Mesodermal cell (in vitro differentiated cells): ENCODE data around the gene NUDT14.
A peak's percentile ranks its signal among the peaks of the same experiment; 100 is the strongest.

Experiments
- H3K27ac ChIP-seq: 2 replicates; pipeline ENCODE4 v1.7.0; 2013; ENCODE audit warnings: mild to moderate bottlenecking, low read depth, low read length, moderate library complexity; ENCODE audit not compliant: severe bottlenecking
- H3K36me3 ChIP-seq: 2 replicates; pipeline ENCODE4 v1.7.1; 2013; ENCODE audit warnings: mild to moderate bottlenecking, low read length, moderate library complexity; ENCODE audit not compliant: control insufficient read depth, insufficient read depth
- H3K4me1 ChIP-seq: one replicate; pipeline ENCODE4 v1.7.1; 2013; ENCODE audit warnings: mild to moderate bottlenecking, low read length; ENCODE audit not compliant: insufficient read depth, control insufficient read depth, poor library complexity, severe bottlenecking
- H3K4me3 ChIP-seq: 2 replicates; pipeline ENCODE4 v1.7.0; 2013; ENCODE audit warnings: low read length, control low read depth, mild to moderate bottlenecking; ENCODE audit not compliant: insufficient read depth, poor library complexity, severe bottlenecking; ENCODE audit errors: extremely low read depth
- H3K9me3 ChIP-seq: 2 replicates; pipeline ENCODE4 v1.7.1; 2013; ENCODE audit warnings: mild to moderate bottlenecking, low read length, moderate library complexity; ENCODE audit not compliant: control insufficient read depth
- WGBS, 2 experiments: methylation state at CpG; one replicate each; pipeline ENCODE4 v1.1.5; 2013; ENCODE audit warnings: missing lambda C conversion rate in 2 of 2; ENCODE audit not compliant: insufficient coverage in 2 of 2; 5-methylcytosine and 5-hydroxymethylcytosine counted together

NUDT14 gene

DNA sequence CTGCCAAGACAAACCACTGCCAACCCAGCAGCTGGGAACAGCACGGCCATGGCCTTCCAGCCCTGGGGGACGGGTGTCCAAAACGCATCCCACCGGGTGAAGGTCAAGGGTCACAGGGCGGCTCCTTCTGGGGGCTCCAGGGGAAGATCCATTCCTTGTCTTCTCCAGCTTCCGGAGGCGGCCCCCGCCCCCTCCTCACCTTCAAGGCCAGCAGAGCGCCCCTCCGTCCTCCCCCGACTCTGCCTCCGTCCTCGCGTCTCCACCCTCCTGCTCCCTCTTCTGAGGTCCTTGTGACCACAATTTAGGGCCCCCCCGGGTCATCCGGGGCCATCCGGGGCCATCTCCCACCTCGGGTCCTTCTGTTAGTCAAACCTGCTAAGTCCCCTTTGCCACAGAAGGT is 3.9 kb upstream of the NUDT14 start:
- 86 to 87% methylated on average over 9 to 17 of the region's 18 CpGs for WGBS, 2 experiments
- H3K4me3 ChIP-seq, result no peak overlapping the region
- no peak overlapping the region for H3K27ac ChIP-seq
- H3K4me1 ChIP-seq, result peaks cover 6% of the 10 kb centered on the region
- H3K36me3 ChIP-seq, result no peaks in the 10 kb centered on the region
- H3K9me3 ChIP-seq, result peaks cover 8% of the 10 kb centered on the region

DNA sequence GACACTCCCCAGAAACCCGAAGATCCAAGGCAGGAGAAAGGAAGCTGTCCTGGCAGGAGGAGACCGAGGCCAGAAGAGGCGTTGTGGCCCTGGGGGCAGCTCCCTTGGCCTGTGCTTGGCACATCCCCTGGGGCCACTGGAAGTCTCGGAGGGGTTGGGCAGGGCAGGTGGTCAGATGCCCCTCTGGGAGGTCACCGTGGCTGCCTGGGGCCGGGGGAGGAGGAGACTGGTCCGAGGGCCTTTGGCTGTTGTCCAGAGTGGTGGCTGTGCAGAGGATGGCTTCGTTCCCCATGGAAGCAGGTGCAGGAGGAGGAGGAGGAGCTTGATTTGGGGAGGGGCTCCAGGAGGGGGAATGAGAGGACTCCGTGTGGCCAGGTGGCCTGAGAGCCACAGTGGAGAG is 3.3 kb upstream of the NUDT14 start:
- 72 to 79% methylated on average over 8 of the region's 9 CpGs for WGBS, 2 experiments
- peaks cover 8% of the 10 kb centered on the region for H3K9me3 ChIP-seq
- H3K4me1 ChIP-seq, result peaks cover 6% of the 10 kb centered on the region
- no peak overlapping the region for H3K27ac ChIP-seq
- H3K4me3 ChIP-seq, result no peak overlapping the region
- no peaks in the 10 kb centered on the region for H3K36me3 ChIP-seq

DNA sequence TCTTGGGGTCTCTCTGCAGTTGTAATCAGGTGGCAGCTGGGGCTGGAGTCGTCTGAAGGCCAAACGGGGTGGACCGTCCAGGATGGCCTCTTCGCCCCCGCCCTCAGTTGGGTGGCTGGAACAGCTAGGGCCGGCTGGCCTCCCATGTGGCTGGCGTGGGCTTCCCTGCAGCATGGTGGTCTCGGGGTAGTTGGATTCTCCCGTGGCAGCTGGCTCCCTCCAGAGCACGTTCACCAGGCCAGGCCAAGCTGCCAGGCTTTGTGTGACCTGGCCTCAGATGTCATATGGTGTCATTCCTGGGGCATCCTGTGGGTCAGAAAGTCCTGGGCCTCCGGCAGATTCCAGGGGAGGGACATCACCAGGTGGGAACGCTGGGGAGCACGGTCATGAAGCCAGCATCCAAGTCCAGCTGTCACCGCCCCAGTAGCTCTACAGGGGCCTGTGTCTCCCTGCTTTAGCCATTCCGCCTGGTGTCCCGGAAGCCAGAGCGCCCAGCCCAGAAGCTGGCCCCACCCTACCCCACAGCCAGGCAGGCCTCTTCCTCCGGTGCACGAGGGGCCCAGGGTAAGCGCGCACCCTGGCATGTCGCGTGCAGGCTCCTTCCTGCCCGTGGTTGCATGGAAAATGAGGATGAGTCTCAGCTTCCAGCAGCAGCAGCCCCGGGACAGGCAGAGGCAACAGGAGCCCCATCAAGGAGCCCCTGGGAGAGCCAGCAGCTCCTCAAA is 1.3 kb upstream of the NUDT14 start:
- Histone ChIP-seq H3K9me3 (no peaks in the 10 kb centered on the region), H3K27ac (no peak overlapping the region), H3K4me3 (no peak overlapping the region), H3K36me3 (no peaks in the 10 kb centered on the region), H3K4me1 (peaks cover 6% of the 10 kb centered on the region)
- WGBS, 2 experiments, result 90% methylated on average over 19 to 25 of the region's 25 CpGs

DNA sequence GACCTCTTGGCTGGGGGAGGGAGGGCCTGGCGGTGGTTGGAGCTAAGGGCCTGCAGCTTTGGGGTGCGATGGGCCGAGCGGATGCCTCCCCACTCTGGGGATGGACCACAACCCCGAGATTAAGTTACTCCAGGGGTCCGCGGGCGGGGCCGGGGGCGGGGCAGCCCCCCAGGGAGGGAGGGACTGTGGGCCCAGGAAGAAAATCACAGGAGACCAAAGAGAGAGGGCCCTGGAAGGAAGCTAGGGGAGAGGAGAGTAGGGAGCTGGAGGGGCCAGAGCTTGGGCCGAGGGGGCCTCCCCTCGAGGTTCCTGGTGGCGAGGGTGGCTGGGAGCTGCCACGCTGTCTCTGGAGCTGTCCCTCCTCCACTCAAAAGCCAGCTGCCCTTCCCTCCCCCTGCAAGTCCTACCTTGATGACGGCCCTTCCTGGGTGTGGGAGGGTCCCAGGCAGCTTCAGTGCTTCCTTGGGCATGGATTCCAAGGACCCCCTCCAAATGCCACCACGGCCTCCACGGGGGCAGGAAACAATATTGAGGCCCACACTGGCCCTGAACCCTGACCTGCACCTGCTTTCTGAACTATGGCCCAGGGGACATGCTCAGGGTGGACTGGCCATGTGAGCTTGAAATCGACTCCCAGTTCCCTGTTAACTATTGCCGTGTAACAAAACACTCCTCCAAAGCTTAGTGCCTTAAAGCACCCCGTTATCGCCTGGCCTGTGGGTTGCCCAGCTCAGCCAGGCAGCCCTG is 610 bp upstream of the NUDT14 start:
- peaks cover 6% of the 10 kb centered on the region for H3K4me1 ChIP-seq
- H3K36me3 ChIP-seq, result no peaks in the 10 kb centered on the region
- WGBS, 2 experiments, result 61 to 62% methylated on average over 14 to 19 of the region's 21 CpGs
- H3K27ac ChIP-seq, result no peak overlapping the region
- peak overlapping the region; percentile 18 for H3K4me3 ChIP-seq
- H3K9me3 ChIP-seq, result no peaks in the 10 kb centered on the region

DNA sequence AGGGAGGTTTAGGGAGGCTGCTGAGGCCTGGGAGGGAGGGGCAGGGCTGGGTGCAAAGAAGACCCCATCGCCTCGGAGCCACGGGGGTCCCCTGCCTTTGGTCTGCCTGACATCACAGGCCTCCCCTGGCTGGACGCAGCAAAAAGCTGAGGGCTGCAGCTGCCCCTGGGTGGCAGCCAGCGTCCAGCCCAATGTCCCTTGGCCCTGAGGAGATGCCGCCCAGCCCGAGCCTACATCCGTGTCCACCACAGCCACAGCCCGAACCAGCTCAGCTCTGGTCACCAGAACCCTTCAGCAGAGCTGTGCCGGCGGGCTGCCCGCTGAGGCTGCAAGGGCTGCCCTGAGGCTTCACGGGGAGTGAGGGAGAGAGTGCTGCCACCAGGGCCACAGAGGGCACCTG is 1.9 kb downstream of the NUDT14 start:
- H3K4me3 ChIP-seq, result no peak overlapping the region
- 94 to 96% methylated on average over 9 to 13 of the region's 13 CpGs for WGBS, 2 experiments
- no peaks in the 10 kb centered on the region for H3K9me3 ChIP-seq
- H3K4me1 ChIP-seq, result peaks cover 16% of the 10 kb centered on the region
- H3K36me3 ChIP-seq, result no peaks in the 10 kb centered on the region
- H3K27ac ChIP-seq, result no peak overlapping the region

DNA sequence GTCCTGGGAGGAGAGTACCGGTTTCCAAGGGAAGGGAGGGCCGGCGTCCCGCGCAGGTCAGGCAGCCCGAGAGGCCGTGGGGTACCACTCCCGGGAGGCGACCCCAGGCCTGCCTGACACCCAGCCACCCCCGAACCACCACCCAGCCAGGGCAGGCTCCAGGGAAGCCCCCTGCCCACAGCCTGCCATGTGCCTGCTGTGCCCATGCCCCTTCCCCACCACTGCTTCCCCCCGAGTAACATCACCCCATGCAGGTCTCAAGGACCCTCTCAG is 2.3 kb downstream of the NUDT14 start:
- H3K27ac ChIP-seq, result no peak overlapping the region
- H3K4me1 ChIP-seq, result peaks cover 16% of the 10 kb centered on the region
- WGBS, 2 experiments, result 95 to 98% methylated on average over 7 to 8 of the region's 11 CpGs

DNA sequence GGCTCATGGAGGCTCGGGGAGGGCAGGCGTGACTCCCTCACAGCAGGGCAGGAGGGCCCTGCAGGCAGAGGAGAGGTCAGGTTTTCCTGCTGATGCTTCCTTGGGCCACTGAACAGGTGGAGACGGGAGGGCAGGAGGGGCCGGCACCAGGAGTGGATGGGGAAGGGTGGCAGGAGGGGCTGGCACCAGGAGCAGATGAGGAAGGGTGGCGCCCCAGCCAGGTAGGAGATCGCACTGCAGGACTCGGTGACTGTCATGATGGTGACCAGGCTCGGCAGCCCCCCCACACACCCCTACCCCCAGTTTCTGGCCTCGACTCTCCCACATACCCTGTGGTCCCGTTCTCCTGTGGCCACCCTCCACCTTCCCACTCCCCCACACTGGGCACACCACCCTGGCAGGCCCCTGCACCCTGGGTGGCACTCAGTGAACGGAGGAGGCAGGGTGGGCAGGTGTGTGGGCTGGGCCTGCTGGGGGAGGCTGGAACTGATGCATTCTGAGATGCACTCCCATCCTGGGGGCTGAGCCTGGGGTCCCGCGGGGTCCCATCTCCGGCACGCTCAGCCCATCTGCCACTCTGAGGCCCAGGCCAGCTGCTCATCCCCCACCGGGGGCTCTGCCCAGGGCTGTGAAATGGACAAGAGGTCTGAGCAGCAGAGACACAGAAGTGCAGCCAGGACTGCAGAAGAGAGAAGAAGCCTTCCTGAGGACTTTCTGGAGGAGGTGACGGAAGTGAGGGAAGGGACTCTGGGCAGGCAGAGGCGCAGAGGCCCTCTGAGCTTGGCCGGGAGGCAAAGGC is 2.8 kb downstream of the NUDT14 start:
- no peaks in the 10 kb centered on the region for H3K9me3 ChIP-seq
- WGBS, 2 experiments, result 82 to 92% methylated on average over 9 to 15 of the region's 19 CpGs

More for the DNA sequence above, 2.3 kb downstream of the NUDT14 start:
- Histone ChIP-seq H3K36me3 (no peaks in the 10 kb centered on the region), H3K4me3 (no peak overlapping the region), H3K9me3 (no peaks in the 10 kb centered on the region)

DNA sequence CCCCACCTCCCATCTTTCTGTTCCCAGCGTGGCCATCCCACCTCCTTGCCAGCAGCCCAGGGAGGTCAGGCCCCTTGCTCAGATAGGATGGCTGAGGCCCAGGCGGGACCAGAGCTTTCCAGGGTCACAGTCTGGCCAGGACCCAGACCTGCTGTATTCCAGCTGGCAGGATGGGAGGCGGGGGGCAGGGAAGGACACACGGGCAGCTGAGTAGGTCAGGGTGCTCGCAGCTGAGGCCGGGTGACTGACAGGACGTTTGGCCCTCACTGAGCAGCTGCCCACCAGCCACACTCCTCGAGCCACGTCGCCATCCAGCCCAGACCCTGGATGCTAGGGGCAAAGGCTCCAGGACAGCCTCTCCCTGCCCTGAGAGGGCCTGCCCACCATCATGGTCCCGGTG is 4.0 kb downstream of the NUDT14 start:
- H3K27ac ChIP-seq, result no peak overlapping the region
- 81 to 87% methylated on average over 10 to 11 of the region's 11 CpGs for WGBS, 2 experiments
- no peaks in the 10 kb centered on the region for H3K9me3 ChIP-seq
- H3K4me3 ChIP-seq, result no peak overlapping the region
- H3K4me1 ChIP-seq, result peaks cover 16% of the 10 kb centered on the region
- H3K36me3 ChIP-seq, result no peaks in the 10 kb centered on the region

More for the DNA sequence above, 2.8 kb downstream of the NUDT14 start:
- Histone ChIP-seq H3K27ac (no peak overlapping the region), H3K36me3 (no peaks in the 10 kb centered on the region), H3K4me1 (peaks cover 16% of the 10 kb centered on the region), H3K4me3 (no peak overlapping the region)

DNA sequence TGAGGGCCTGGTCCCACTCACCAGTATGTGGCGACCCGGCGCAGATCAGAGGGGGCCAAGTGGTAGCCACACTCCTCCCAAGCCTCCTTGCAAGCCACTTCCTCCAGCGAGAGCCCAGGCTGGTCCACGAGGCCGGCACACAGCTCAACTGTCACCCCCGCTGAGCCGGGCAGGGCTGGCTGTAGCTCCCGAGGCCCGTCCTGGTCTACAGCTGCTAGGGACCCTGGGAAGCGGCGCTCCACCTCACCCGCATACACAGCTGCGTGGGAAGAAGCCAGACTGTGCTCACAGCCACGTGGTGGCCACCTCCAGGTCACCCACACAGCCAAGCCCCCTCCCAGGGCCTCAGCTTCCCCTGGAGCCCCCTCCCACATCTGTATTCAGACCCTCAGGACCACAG is 4.6 kb downstream of the NUDT14 start:
- H3K9me3 ChIP-seq, result no peaks in the 10 kb centered on the region
- no peaks in the 10 kb centered on the region for H3K36me3 ChIP-seq
- no peak overlapping the region for H3K4me3 ChIP-seq
- peaks cover 15% of the 10 kb centered on the region for H3K4me1 ChIP-seq
- 84 to 92% methylated on average over 12 to 15 of the region's 15 CpGs for WGBS, 2 experiments
- no peak overlapping the region for H3K27ac ChIP-seq

DNA sequence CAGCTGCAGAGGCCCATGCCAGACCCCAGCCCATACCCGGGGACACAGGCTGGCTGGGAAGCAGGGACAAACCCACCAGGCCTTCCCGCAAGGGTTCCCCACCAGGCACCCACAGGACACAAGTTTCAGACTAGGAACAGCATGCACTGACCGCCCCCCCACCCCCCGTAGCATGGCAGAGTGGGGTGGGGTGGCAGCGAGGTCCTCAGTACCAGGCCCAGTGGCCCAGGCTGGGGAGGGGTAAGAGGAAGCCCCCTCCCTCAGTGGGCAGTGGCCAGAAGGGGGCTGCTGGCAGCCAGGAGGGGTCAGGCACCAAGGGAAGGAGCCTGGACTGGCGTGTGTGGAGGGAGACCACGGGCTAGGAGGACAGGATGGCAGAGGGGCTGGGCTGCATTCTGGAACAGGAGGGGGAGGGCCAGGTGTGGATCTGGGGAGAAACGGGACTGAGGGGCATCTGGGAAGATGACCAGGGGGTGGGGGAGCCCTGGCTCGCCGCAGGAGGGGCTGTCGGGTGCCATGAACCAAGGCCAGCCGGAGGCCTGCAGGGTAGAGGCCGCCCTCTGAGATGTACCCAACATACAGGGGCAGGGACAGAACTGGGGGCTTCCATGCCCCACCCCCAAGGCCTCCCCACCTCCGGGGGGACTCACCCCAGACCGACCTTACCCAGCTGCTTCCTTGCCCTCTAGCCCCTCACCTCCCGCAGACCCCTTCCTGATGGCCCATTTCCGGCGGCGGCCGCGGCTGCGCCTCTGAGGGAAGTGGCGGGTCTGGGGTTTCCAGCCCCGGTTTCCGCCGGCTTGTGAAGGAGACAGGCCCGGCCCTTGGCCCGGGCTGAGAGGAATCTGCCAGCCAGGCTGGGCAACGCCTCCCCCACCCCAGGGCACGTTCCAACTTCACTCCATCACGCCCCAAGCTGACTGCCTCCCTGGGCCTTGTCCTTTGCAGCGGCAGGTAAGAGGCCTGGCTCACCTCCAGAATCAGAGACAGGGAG is 6.9 kb downstream of the NUDT14 start:
- 92% methylated on average over 21 to 28 of the region's 32 CpGs for WGBS, 2 experiments

More for the DNA sequence above, 6.9 kb downstream of the NUDT14 start:
- Histone ChIP-seq H3K4me3 (no peak overlapping the region), H3K27ac (no peak overlapping the region), H3K9me3 (no peaks in the 10 kb centered on the region), H3K36me3 (no peaks in the 10 kb centered on the region), H3K4me1 (peaks cover 16% of the 10 kb centered on the region)
